HK-2 (cell line): ENCODE data around the gene VPS9D1.
"Not testable (repeated sequence)": the region's sequence is repeated elsewhere in the genome, so short reads cannot be mapped to it uniquely, and the experiment has no call there.

Experiments used
- DNase-seq: peaks from one replicate; pipeline ENCODE4 v3.0.0-alpha.2; 2018; ENCODE audit not compliant: unreplicated experiment

The VPS9D1 gene

GRCh38 chr16:89693931-89694783, 26.5 kb downstream of the VPS9D1 start:
- no peak for DNase-seq

GRCh38 chr16:89693289-89693731, 27.4 kb downstream of the VPS9D1 start:
- DNase-seq, result no peak

GRCh38 chr16:89691986-89692569, 28.6 kb downstream of the VPS9D1 start:
- no peak for DNase-seq

GRCh38 chr16:89691231-89691985, 29.3 kb downstream of the VPS9D1 start:
- no peak for DNase-seq

GRCh38 chr16:89690392-89690901, 30.3 kb downstream of the VPS9D1 start:
- no peak for DNase-seq

- not testable (repeated sequence) for DNase-seq
Observed at GRCh38 chr16:89689621-89690020, 31.1 kb downstream of the VPS9D1 start.

GRCh38 chr16:89689142-89689541, 31.6 kb downstream of the VPS9D1 start:
- DNase-seq, result no peak

- DNase-seq, result no peak
Observed at GRCh38 chr16:89688395-89688794, 32.3 kb downstream of the VPS9D1 start.

GRCh38 chr16:89687092-89687940, 33.4 kb downstream of the VPS9D1 start:
- DNase-seq, result peak; percentile 88

GRCh38 chr16:89686520-89687091, 34.1 kb downstream of the VPS9D1 start, which contains the start of gene CDK10:
TSS of gene CDK10 (plus strand) at chr16:89686689. CDS start at chr16:89686711, 22 bp downstream.
- DNase-seq, result peak; percentile 93

- DNase-seq, result no peak
Observed at GRCh38 chr16:89685916-89686315, 34.8 kb downstream of the VPS9D1 start.

GRCh38 chr16:89678258-89678657, 42.4 kb downstream of the VPS9D1 start:
- no peak for DNase-seq

- no peak for DNase-seq
Observed at GRCh38 chr16:89672177-89672941, 48.3 kb downstream of the VPS9D1 start.

- DNase-seq, result not testable (repeated sequence)
Observed at GRCh38 chr16:89671565-89671964, 49.1 kb downstream of the VPS9D1 start.

- DNase-seq, result no peak
Observed at GRCh38 chr16:89670496-89671431, 49.9 kb downstream of the VPS9D1 start.

- no peak for DNase-seq
Observed at GRCh38 chr16:89669755-89670154, 50.9 kb downstream of the VPS9D1 start.

GRCh38 chr16:89668790-89669158, 51.9 kb downstream of the VPS9D1 start:
- no peak for DNase-seq

- no peak for DNase-seq
Observed at GRCh38 chr16:89667633-89668032, 53.1 kb downstream of the VPS9D1 start.

GRCh38 chr16:89667000-89667399, 53.7 kb downstream of the VPS9D1 start:
- not testable (repeated sequence) for DNase-seq
